ENCODE results near the gene THAP7. TPM values are rescaled to one million over a fixed set of nuclear protein-coding genes. Genes with fewer than 3 reads are reported as not detected.

The THAP7 gene
- total and polyA plus RNA-seq, 2 experiments from 2014 or later, result 21.8 to 25.9 TPM

DNA sequence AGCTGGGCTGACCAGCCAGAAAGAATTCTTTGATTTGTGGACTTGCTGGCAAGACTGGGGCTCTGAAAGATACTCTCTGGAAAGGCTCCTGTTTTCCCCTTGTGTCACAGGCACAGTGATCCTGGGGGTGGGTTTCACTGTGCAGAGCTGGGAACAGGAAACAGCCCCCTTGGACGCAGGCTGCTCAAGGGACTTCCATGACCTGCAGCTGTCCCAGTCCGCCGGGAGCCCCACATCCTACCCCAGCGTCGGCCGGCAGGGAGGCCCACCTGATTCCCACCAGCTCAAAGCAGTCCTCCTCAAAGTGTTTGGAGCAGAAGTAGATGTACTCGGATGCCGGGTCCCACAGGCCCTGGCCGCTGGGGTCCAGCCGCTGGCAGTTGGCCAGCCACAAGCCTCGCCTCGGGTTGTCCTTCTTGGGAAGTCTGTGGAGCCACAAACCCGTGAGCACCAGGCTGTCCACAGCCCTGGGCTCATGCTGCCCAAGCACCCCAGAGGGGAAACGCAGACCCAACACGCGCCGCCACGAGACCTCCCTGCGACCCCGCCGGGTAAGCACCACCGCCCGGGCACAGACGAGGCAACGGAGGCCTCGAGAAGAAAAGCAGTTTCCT, 824 bp downstream of the THAP7 start:
- Mint-ChIP-seq H3K4me1 (peaks cover 8% of the 10 kb centered on the region; the same call in 2 of the 3 replicates), H3K4me3 (peak overlapping the region; percentile 91), H3K27me3 (ENCODE audit: insufficient read depth, low read depth, poor library complexity) (peaks cover 10% of the 10 kb centered on the region), H3K27ac (peak overlapping the region; percentile 95), H3K9me3 (no peaks in the 10 kb centered on the region), H3K36me3 (ENCODE audit: low read depth) (peaks cover 19% of the 10 kb centered on the region; the same call in 1 of the 3 replicates)
- H3K36me3 ChIP-seq (ENCODE audit: insufficient read depth), result no peaks in the 10 kb centered on the region
- H3K4me2 ChIP-seq, result peak overlapping the region; percentile 96
- no peaks in the 10 kb centered on the region for H4K20me1 ChIP-seq (replicated peaks; ENCODE audit: insufficient read depth)
- peak overlapping the region; percentile 87 for H3K4me3 ChIP-seq
- no peaks in the 10 kb centered on the region for H3K9me2 ChIP-seq (ENCODE audit: insufficient read depth)
- DNase-seq (ENCODE audit: low spot score) (no peak), ATAC-seq (no peak)
- H3K27ac ChIP-seq (ENCODE audit: low read depth), result peak overlapping the region; percentile 96; the same call in 1 of the 2 replicates
- no peaks in the 10 kb centered on the region for H3K27me3 ChIP-seq (ENCODE audit: insufficient read depth)
- peaks cover 9% of the 10 kb centered on the region for H3K4me1 ChIP-seq (ENCODE audit: insufficient read depth)
- H3F3A ChIP-seq (replicated peaks; ENCODE audit: low read depth), result peaks cover 10% of the 10 kb centered on the region; the same call in 1 of the 2 replicates
- peak overlapping the region; percentile 78 for H2AFZ ChIP-seq
- TF ChIP-seq, protein P1, sequence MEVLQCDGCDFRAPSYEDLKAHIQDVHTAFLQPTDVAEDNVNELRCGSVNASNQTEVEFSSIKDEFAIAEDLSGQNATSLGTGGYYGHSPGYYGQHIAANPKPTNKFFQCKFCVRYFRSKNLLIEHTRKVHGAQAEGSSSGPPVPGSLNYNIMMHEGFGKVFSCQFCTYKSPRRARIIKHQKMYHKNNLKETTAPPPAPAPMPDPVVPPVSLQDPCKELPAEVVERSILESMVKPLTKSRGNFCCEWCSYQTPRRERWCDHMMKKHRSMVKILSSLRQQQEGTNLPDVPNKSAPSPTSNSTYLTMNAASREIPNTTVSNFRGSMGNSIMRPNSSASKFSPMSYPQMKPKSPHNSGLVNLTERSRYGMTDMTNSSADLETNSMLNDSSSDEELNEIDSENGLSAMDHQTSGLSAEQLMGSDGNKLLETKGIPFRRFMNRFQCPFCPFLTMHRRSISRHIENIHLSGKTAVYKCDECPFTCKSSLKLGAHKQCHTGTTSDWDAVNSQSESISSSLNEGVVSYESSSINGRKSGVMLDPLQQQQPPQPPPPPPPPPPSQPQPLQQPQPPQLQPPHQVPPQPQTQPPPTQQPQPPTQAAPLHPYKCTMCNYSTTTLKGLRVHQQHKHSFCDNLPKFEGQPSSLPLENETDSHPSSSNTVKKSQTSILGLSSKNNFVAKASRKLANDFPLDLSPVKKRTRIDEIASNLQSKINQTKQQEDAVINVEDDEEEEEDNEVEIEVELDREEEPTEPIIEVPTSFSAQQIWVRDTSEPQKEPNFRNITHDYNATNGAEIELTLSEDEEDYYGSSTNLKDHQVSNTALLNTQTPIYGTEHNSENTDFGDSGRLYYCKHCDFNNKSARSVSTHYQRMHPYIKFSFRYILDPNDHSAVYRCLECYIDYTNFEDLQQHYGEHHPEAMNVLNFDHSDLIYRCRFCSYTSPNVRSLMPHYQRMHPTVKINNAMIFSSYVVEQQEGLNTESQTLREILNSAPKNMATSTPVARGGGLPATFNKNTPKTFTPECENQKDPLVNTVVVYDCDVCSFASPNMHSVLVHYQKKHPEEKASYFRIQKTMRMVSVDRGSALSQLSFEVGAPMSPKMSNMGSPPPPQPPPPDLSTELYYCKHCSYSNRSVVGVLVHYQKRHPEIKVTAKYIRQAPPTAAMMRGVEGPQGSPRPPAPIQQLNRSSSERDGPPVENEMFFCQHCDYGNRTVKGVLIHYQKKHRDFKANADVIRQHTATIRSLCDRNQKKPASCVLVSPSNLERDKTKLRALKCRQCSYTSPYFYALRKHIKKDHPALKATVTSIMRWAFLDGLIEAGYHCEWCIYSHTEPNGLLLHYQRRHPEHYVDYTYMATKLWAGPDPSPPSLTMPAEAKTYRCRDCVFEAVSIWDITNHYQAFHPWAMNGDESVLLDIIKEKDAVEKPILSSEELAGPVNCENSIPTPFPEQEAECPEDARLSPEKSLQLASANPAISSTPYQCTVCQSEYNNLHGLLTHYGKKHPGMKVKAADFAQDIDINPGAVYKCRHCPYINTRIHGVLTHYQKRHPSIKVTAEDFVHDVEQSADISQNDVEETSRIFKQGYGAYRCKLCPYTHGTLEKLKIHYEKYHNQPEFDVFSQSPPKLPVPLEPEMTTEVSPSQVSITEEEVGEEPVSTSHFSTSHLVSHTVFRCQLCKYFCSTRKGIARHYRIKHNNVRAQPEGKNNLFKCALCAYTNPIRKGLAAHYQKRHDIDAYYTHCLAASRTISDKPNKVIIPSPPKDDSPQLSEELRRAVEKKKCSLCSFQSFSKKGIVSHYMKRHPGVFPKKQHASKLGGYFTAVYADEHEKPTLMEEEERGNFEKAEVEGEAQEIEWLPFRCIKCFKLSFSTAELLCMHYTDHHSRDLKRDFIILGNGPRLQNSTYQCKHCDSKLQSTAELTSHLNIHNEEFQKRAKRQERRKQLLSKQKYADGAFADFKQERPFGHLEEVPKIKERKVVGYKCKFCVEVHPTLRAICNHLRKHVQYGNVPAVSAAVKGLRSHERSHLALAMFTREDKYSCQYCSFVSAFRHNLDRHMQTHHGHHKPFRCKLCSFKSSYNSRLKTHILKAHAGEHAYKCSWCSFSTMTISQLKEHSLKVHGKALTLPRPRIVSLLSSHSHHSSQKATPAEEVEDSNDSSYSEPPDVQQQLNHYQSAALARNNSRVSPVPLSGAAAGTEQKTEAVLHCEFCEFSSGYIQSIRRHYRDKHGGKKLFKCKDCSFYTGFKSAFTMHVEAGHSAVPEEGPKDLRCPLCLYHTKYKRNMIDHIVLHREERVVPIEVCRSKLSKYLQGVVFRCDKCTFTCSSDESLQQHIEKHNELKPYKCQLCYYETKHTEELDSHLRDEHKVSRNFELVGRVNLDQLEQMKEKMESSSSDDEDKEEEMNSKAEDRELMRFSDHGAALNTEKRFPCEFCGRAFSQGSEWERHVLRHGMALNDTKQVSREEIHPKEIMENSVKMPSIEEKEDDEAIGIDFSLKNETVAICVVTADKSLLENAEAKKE (CRISPR knock-in tag; IDR thresholded peaks at IDR 0.05), result no peak
- TF ChIP-seq POLR2AphosphoS5 (IDR thresholded peaks at IDR 0.05; ENCODE audit: low read depth), result no peak
- TF ChIP-seq, protein P2, sequence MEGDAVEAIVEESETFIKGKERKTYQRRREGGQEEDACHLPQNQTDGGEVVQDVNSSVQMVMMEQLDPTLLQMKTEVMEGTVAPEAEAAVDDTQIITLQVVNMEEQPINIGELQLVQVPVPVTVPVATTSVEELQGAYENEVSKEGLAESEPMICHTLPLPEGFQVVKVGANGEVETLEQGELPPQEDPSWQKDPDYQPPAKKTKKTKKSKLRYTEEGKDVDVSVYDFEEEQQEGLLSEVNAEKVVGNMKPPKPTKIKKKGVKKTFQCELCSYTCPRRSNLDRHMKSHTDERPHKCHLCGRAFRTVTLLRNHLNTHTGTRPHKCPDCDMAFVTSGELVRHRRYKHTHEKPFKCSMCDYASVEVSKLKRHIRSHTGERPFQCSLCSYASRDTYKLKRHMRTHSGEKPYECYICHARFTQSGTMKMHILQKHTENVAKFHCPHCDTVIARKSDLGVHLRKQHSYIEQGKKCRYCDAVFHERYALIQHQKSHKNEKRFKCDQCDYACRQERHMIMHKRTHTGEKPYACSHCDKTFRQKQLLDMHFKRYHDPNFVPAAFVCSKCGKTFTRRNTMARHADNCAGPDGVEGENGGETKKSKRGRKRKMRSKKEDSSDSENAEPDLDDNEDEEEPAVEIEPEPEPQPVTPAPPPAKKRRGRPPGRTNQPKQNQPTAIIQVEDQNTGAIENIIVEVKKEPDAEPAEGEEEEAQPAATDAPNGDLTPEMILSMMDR (conservative IDR thresholded peaks at IDR 0.05; ENCODE audit: low read depth in 2 of 2), result no peak
- no peak for TF ChIP-seq ZNF331 (CRISPR knock-in tag; IDR thresholded peaks at IDR 0.05; ENCODE audit: low read depth)
- TF ChIP-seq EZH2phosphoT487 (IDR thresholded peaks at IDR 0.05; ENCODE audit: unreplicated experiment), result no peak
- TF ChIP-seq EZH2 (IDR thresholded peaks at IDR 0.05; ENCODE audit: low read depth, unreplicated experiment), result no peak
- no peak for TF ChIP-seq STAT1 (IDR thresholded peaks at IDR 0.05; ENCODE audit: unreplicated experiment)
- H3K79me2 ChIP-seq (replicated peaks; ENCODE audit: insufficient read depth), result 0 out of 2 replicates have a peak, but pooled peaks cover 4% of the 10 kb centered on the region
